TTC549 (cell line): ENCODE data around the gene SPATA16.
"Not testable (repeated sequence)": the region's sequence is repeated elsewhere in the genome, so short reads cannot be mapped to it uniquely, and the experiment has no call there.

Source experiments
- FAIRE-seq: peaks from 2 replicates; lab custom pipeline; 2012; peaks lifted over from hg19 to GRCh38; lab: Jason Lieb, UNC

SPATA16 gene

GRCh38 chr3:173064631-173065030 lies 76.4 kb downstream of the SPATA16 start:
- FAIRE-seq: no peak

GRCh38 chr3:173058229-173058628 lies 82.8 kb downstream of the SPATA16 start:
- no peak for FAIRE-seq

- FAIRE-seq: no peak
These were observed 85.7 kb downstream of the SPATA16 start for GRCh38 chr3:173055228-173055933.

GRCh38 chr3:173049360-173049759 lies 91.7 kb downstream of the SPATA16 start:
- no peak for FAIRE-seq

- peak; percentile 81 for FAIRE-seq
These were observed 95.2 kb downstream of the SPATA16 start for GRCh38 chr3:173045770-173046382.

GRCh38 chr3:173044998-173045397 lies 96.0 kb downstream of the SPATA16 start:
- FAIRE-seq: no peak

GRCh38 chr3:173043757-173044156 lies 97.3 kb downstream of the SPATA16 start:
- FAIRE-seq: no peak

- FAIRE-seq: no peak
These were observed 102.6 kb downstream of the SPATA16 start for GRCh38 chr3:173038484-173038871.

GRCh38 chr3:173037840-173038483 lies 103.1 kb downstream of the SPATA16 start:
- FAIRE-seq: no peak

GRCh38 chr3:173030273-173030672 lies 110.8 kb downstream of the SPATA16 start:
- FAIRE-seq: no peak

GRCh38 chr3:173028351-173028750 lies 112.7 kb downstream of the SPATA16 start:
- FAIRE-seq: no peak

- FAIRE-seq: no peak
These were observed 113.6 kb downstream of the SPATA16 start for GRCh38 chr3:173027429-173027828.

- no peak for FAIRE-seq
These were observed 115.1 kb downstream of the SPATA16 start for GRCh38 chr3:173025941-173026340.

- no peak for FAIRE-seq
These were observed 119.4 kb downstream of the SPATA16 start for GRCh38 chr3:173021547-173022185.

- FAIRE-seq: not testable (repeated sequence)
These were observed 120.9 kb downstream of the SPATA16 start for GRCh38 chr3:173020128-173020527.

GRCh38 chr3:173019378-173019777 lies 121.7 kb downstream of the SPATA16 start:
- no peak for FAIRE-seq

- FAIRE-seq: no peak
These were observed 122.3 kb downstream of the SPATA16 start for GRCh38 chr3:173018758-173019157.

GRCh38 chr3:173013219-173013832 lies 127.7 kb downstream of the SPATA16 start:
- FAIRE-seq: no peak

GRCh38 chr3:173009410-173009809 lies 131.6 kb downstream of the SPATA16 start:
- FAIRE-seq: no peak

- no peak for FAIRE-seq
These were observed 132.1 kb downstream of the SPATA16 start for GRCh38 chr3:173008978-173009377.

GRCh38 chr3:173007079-173007723 lies 133.8 kb downstream of the SPATA16 start:
- no peak for FAIRE-seq

GRCh38 chr3:173006006-173006405 lies 135.0 kb downstream of the SPATA16 start:
- FAIRE-seq: no peak
